ENCODE data around the gene GRK4.

GRK4 gene

DNA sequence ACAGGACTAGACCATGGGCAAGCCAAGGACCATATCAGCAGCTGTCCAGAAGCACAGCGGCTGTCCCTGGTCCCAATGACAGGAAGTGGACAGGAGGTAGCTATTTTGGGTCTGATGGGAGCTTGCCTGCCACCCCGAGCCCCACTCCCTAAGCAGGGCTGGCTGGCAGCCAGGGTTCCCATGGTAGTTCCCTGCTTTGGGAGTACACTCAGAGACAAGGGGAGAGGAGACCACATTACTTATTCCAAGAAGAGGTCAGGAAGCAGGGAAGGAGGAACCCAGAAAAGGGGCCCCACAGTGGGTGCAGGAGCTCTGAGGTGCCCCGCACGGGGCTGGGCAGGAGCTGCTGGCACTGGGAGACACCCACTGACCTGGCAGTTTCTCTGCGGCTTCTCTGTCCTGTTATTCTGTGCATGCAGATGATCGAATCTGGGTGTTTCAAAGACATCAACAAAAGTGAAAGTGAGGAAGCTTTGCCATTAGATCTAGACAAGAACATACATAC is 74.6 kb downstream of the GRK4 start:
- Histone ChIP-seq H3K27me3 (ENCODE audit: insufficient read depth, poor library complexity, severe bottlenecking) (no peaks in the 10 kb centered on the region), H3K27ac (replicated peaks) (no peak overlapping the region), H3K4me3 (replicated peaks; ENCODE audit: insufficient read depth, low read length) (no peak overlapping the region)
- peak in 1 of 2 experiments; percentile 7 for DNase-seq (ENCODE audit: low read depth in 1 of 2, low spot score in 1 of 2)
- no peak for TF ChIP-seq SPI1 (IDR thresholded peaks at IDR 0.05; ENCODE audit: borderline replicate concordance, low read depth)
- TF ChIP-seq, protein P1, sequence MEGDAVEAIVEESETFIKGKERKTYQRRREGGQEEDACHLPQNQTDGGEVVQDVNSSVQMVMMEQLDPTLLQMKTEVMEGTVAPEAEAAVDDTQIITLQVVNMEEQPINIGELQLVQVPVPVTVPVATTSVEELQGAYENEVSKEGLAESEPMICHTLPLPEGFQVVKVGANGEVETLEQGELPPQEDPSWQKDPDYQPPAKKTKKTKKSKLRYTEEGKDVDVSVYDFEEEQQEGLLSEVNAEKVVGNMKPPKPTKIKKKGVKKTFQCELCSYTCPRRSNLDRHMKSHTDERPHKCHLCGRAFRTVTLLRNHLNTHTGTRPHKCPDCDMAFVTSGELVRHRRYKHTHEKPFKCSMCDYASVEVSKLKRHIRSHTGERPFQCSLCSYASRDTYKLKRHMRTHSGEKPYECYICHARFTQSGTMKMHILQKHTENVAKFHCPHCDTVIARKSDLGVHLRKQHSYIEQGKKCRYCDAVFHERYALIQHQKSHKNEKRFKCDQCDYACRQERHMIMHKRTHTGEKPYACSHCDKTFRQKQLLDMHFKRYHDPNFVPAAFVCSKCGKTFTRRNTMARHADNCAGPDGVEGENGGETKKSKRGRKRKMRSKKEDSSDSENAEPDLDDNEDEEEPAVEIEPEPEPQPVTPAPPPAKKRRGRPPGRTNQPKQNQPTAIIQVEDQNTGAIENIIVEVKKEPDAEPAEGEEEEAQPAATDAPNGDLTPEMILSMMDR (IDR thresholded peaks at IDR 0.05; ENCODE audit: insufficient read depth, low read length) = no peak
- TF ChIP-seq, protein P2, sequence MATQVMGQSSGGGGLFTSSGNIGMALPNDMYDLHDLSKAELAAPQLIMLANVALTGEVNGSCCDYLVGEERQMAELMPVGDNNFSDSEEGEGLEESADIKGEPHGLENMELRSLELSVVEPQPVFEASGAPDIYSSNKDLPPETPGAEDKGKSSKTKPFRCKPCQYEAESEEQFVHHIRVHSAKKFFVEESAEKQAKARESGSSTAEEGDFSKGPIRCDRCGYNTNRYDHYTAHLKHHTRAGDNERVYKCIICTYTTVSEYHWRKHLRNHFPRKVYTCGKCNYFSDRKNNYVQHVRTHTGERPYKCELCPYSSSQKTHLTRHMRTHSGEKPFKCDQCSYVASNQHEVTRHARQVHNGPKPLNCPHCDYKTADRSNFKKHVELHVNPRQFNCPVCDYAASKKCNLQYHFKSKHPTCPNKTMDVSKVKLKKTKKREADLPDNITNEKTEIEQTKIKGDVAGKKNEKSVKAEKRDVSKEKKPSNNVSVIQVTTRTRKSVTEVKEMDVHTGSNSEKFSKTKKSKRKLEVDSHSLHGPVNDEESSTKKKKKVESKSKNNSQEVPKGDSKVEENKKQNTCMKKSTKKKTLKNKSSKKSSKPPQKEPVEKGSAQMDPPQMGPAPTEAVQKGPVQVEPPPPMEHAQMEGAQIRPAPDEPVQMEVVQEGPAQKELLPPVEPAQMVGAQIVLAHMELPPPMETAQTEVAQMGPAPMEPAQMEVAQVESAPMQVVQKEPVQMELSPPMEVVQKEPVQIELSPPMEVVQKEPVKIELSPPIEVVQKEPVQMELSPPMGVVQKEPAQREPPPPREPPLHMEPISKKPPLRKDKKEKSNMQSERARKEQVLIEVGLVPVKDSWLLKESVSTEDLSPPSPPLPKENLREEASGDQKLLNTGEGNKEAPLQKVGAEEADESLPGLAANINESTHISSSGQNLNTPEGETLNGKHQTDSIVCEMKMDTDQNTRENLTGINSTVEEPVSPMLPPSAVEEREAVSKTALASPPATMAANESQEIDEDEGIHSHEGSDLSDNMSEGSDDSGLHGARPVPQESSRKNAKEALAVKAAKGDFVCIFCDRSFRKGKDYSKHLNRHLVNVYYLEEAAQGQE (IDR thresholded peaks at IDR 0.05; ENCODE audit: insufficient replicate concordance, low read depth) = no peak
- no peak for TF ChIP-seq POLR2AphosphoS5 (IDR thresholded peaks at IDR 0.05; ENCODE audit: low read depth)
- no peak for TF ChIP-seq GABPA (IDR thresholded peaks at IDR 0.05; ENCODE audit: low read depth)

DNA sequence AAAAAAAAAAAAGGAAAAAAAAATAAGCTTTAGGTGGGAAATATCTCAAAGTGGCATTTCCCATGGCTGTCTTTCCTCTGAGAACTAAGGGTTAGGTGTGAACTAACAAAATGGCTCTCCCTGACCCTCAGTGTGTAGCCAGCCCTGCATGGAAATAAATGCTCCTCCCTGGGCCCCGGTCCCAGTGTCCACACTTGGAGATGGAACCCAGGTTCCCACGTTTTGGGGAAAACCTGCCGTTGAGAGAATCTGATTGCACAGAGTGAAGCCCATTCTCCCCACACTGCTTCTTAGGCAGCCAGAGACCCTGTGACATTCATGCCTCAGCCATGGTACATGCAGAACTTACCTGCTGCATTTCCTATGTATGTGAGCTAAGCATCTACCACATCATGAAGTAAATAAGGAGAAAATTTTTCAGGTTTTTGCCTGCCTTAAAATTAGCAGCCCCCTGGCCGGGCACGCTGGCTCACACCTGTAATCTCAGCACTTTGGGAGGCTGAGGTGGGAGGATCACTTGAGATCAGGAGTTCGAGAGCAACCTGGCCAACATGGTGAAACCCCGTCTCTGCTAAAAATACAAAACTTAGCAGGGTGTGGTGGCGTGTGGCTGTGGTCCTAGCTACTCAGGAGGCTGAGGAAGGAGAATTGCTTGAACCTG is 76.5 kb downstream of the GRK4 start:
- no peak for DNase-seq (ENCODE audit: low read depth in 1 of 2, low spot score in 1 of 2)
- H3K27ac ChIP-seq (replicated peaks) = no peak overlapping the region
- TF ChIP-seq GABPA (IDR thresholded peaks at IDR 0.05; ENCODE audit: low read depth) (no peak), SPI1 (IDR thresholded peaks at IDR 0.05; ENCODE audit: borderline replicate concordance, low read depth) (no peak), POLR2AphosphoS5 (IDR thresholded peaks at IDR 0.05; ENCODE audit: low read depth) (no peak)
- TF ChIP-seq, protein P1 (IDR thresholded peaks at IDR 0.05; ENCODE audit: insufficient read depth, low read length) = no peak
- TF ChIP-seq, protein P2 (IDR thresholded peaks at IDR 0.05; ENCODE audit: insufficient replicate concordance, low read depth) = no peak
- H3K27me3 ChIP-seq (ENCODE audit: insufficient read depth, poor library complexity, severe bottlenecking) = no peaks in the 10 kb centered on the region
- no peak overlapping the region for H3K4me3 ChIP-seq (replicated peaks; ENCODE audit: insufficient read depth, low read length)

DNA sequence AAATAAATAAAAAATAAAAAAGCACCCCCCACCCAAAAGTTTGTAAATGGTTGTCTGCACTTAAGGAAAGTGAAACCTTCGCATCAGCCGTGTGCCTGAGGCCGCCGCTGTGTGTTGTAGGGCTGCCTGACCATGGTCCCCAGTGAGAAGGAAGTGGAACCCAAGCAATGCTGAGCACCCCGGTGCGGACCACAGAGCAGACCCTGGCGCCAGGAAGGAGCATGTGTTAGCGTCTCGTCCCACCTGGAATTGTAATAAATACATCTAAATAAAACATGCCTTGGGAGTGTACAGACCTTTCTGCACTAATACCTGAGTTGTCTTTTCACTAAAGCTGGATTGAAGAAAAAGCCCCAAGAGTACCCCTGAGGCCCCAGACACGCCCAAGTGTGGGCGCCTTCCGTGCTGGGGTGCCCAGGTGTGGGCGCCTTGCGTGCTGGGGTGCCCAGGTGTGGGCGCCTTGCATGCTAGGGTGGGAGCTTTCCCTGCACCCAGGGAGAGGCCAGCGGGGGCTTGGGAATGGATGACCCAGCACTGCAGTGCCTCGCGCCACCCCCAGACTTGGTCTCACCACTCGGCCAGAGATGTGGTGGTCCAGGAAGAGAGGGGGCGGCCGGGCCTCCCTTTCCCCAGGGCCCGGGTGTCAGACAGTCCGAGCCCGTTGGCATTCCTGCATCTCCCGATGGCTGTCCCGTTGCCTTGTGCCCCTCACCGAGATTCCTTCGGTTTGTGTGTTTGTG is 77.3 kb downstream of the GRK4 start:
- TF ChIP-seq SPI1 (IDR thresholded peaks at IDR 0.05; ENCODE audit: borderline replicate concordance, low read depth) (no peak), POLR2AphosphoS5 (IDR thresholded peaks at IDR 0.05; ENCODE audit: low read depth) (no peak), GABPA (IDR thresholded peaks at IDR 0.05; ENCODE audit: low read depth) (no peak)
- TF ChIP-seq, protein P1 (IDR thresholded peaks at IDR 0.05; ENCODE audit: insufficient read depth, low read length) = no peak
- TF ChIP-seq, protein P2 (IDR thresholded peaks at IDR 0.05; ENCODE audit: insufficient replicate concordance, low read depth) = no peak
- no peak overlapping the region for H3K4me3 ChIP-seq (replicated peaks; ENCODE audit: insufficient read depth, low read length)
- no peak for DNase-seq (ENCODE audit: low read depth in 1 of 2, low spot score in 1 of 2)
- no peak overlapping the region for H3K27ac ChIP-seq (replicated peaks)
- no peaks in the 10 kb centered on the region for H3K27me3 ChIP-seq (ENCODE audit: insufficient read depth, poor library complexity, severe bottlenecking)

Measured in HL-60 (cell line).